Neutrophil (primary cell): ENCODE results near the gene TMEM92.

Experiments
- H3K27ac ChIP-seq: fragments of 200-600 bp; sonication (generic); 2 replicates; pipeline ENCODE4 v1.5.1; 2016; ENCODE audit warnings: mild to moderate bottlenecking, moderate library complexity
- H3K27me3 ChIP-seq: fragments of 200-600 bp; sonication (generic); 2 replicates; pipeline ENCODE4 v1.6.0; 2016; ENCODE audit warnings: mild to moderate bottlenecking
- H3K36me3 ChIP-seq: fragments of 200-600 bp; sonication (generic); 2 replicates; pipeline ENCODE4 v1.5.1; 2017
- H3K4me1 ChIP-seq, 2 experiments: fragments of 200-600 bp in 1 of 2; sonication (generic) in 1 of 2; 1 replicate in 1 of 2; 2 replicates in 1 of 2; pipeline versions ENCODE4 v1.5.1 to v1.6.1; 2013 to 2016; ENCODE audit warnings: low read depth in 1 of 2, low read length in 1 of 2, mild to moderate bottlenecking in 1 of 2, moderate library complexity in 1 of 2; ENCODE audit not compliant: control insufficient read depth in 1 of 2, insufficient read depth in 1 of 2
- H3K4me3 ChIP-seq, 2 experiments: fragments of 200-600 bp in 1 of 2; sonication (generic) in 1 of 2; 1 replicate in 1 of 2; 2 replicates in 1 of 2; pipeline ENCODE4 v1.5.1; 2013 to 2016; ENCODE audit warnings: low read depth in 1 of 2, low read length in 1 of 2, mild to moderate bottlenecking in 1 of 2, moderate library complexity in 1 of 2
- H3K9me3 ChIP-seq: fragments of 200-600 bp; sonication (generic); 2 replicates; pipeline ENCODE4 v1.5.1; 2016
- TF ChIP-seq, protein P1 (sequence below): fragments of 200-600 bp; sonication (generic); IDR thresholded peaks from 2 replicates; pipeline ENCODE4 v1.5.1; 2016; ENCODE audit warnings: antibody characterized with exemption

Gene TMEM92

DNA sequence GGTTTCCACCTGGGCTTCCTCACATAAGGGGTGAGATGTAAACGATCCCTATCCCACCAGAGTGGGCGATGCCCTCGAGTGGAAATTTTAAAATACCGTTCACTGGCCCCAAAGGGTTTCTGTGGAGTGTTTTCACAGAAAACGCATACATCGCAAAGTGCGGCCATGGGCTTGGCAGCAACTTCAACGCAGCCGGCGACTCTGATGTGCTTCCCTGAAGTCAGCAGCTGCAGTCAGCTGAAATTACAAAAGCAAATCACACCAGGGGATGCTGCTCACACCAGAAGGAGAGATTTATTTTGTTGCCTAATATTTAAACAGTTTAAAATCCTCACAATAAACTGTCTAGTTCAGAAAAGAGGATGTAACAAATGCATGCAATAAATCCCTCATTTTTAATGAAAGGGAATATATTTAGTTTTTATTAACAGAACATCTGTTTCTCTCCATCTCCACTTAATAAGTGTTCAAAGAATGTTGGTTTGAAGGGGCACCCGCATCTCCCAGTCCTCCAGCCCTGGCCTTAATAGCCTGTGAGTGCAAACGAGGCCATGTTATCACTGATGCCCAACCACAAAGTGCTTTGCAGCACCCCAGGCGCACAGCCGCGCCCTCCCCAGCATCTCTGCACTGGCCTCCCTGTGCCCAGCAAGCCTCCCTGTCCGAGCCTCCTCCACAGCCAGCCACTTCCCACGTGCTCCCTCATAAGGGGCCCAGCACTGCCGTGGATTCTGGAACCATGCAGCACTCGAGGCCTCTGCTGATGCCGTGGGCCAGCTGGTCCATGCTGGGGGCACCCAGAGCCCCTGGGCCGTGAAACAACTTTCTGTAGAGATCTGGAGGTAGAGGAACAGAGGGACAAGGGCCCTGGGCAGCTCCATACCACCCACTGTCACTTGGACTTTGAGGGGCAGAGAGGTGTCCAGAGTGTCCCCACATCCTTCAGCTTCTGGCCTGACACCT lies 54.4 kb downstream of the TMEM92 start:
- Histone ChIP-seq H3K4me3 (no peak overlapping the region), H3K27ac (no peak overlapping the region), H3K9me3 (no peaks in the 10 kb centered on the region), H3K4me1 (peaks cover 0 to 5% of the 10 kb centered on the region in 2 experiments), H3K36me3 (no peaks in the 10 kb centered on the region), H3K27me3 (peaks cover 30% of the 10 kb centered on the region)
- TF ChIP-seq, protein P1, sequence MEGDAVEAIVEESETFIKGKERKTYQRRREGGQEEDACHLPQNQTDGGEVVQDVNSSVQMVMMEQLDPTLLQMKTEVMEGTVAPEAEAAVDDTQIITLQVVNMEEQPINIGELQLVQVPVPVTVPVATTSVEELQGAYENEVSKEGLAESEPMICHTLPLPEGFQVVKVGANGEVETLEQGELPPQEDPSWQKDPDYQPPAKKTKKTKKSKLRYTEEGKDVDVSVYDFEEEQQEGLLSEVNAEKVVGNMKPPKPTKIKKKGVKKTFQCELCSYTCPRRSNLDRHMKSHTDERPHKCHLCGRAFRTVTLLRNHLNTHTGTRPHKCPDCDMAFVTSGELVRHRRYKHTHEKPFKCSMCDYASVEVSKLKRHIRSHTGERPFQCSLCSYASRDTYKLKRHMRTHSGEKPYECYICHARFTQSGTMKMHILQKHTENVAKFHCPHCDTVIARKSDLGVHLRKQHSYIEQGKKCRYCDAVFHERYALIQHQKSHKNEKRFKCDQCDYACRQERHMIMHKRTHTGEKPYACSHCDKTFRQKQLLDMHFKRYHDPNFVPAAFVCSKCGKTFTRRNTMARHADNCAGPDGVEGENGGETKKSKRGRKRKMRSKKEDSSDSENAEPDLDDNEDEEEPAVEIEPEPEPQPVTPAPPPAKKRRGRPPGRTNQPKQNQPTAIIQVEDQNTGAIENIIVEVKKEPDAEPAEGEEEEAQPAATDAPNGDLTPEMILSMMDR = no peak

DNA sequence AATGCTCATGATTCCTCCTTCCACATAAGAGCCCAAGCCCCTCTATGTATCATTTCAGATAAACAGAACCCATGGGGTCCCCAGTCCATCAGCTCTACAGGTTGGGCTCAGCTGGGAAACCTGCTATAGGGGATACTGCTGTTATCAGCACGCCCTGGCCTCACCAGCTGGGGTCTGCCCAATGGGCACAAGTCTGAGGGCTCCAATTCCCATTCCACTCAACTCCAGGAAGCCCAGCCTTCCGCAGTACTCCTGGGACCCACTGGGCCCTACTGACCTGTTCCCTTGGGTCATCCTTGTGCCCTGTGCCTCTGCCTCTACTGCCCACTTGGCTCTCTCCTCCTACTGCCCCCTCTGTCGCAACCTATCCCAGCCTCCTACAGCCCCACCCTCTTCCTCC lies 55.5 kb downstream of the TMEM92 start:
- TF ChIP-seq, protein P1 = no peak
- H3K27ac ChIP-seq = no peak overlapping the region
- H3K4me3 ChIP-seq = no peak overlapping the region
- H3K4me1 ChIP-seq = peaks cover 0 to 5% of the 10 kb centered on the region in 2 experiments
- no peaks in the 10 kb centered on the region for H3K36me3 ChIP-seq
- peaks cover 38% of the 10 kb centered on the region for H3K27me3 ChIP-seq
- no peaks in the 10 kb centered on the region for H3K9me3 ChIP-seq

DNA sequence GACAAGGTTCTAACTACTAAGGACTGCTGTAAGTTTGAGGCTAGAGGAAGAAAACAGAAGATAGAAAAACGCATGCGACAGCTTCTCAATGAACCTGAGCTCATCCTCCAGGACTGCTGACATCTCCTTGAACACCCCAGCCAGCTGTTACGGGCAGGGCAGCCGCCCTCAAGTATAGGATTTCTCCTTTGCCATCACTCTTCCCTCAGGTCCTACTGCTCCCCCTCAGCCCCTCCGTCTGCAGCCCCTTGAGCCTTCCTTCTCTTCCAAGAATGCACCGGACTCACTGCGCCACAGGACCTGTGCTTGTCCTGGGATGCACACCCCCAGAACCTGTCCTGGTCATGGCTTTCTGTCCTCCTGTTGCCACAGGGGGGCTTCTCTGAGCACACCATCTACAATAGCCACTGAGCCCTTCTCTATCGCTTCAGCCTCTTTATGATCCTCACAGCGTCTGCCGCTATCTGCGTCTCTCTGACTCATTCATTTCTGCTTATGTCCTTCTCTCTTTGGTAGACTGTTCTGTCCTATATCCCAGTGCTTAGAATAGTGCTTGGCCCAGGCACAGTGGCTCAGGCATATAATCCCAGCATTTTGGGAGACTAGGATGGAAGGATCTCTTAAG lies 56.0 kb downstream of the TMEM92 start:
- Histone ChIP-seq H3K36me3 (no peaks in the 10 kb centered on the region), H3K9me3 (no peaks in the 10 kb centered on the region), H3K27me3 (peaks cover 44% of the 10 kb centered on the region), H3K27ac (no peak overlapping the region), H3K4me1 (peaks cover 0 to 5% of the 10 kb centered on the region in 2 experiments), H3K4me3 (no peak overlapping the region)
- TF ChIP-seq, protein P1 = no peak
